GM12892 (cell line): ENCODE results near the gene ANO2.

Experiments
- POLR2A ChIP-seq: IDR thresholded peaks from 2 replicates; pipeline ENCODE4 v1.6.1; 2011; ENCODE audit warnings: low read depth, low read length, control low read depth
- POLR2AphosphoS5 ChIP-seq: IDR thresholded peaks from 2 replicates; pipeline ENCODE4 v1.6.1; 2011; ENCODE audit warnings: low read depth, low read length, control low read depth

GRCh38 chr12:5682581-5682980 is 262.5 kb downstream of the ANO2 start:
- TF ChIP-seq POLR2A (no peak), POLR2AphosphoS5 (no peak)
